NCI-H187 treated with DMSO at 0.1 percent for 48 hours (cell line): ENCODE results near the gene SFI1.
"Not testable (repeated sequence)": the region's sequence is repeated elsewhere in the genome, so short reads cannot be mapped to it uniquely, and the experiment has no call there.

ENCODE experiments used
- DNase-seq: peaks from one replicate; lab custom pipeline; 2025; lab: John Stamatoyannopoulos, UW

SFI1 gene

GRCh38 chr22:31544481-31545480 lies 48.4 kb downstream of the SFI1 start:
- no peak for DNase-seq

- DNase-seq, result no peak
Measured at GRCh38 chr22:31550871-31551370, 54.6 kb downstream of the SFI1 start.

GRCh38 chr22:31556627-31557203 lies 60.4 kb downstream of the SFI1 start:
- DNase-seq, result no peak

GRCh38 chr22:31558546-31558945 lies 62.2 kb downstream of the SFI1 start:
- not testable (repeated sequence) for DNase-seq

GRCh38 chr22:31561238-31561887 lies 65.0 kb downstream of the SFI1 start:
- DNase-seq, result peak; percentile 10

- DNase-seq, result no peak
Measured at GRCh38 chr22:31561970-31562369, 65.6 kb downstream of the SFI1 start.

GRCh38 chr22:31566484-31566883 lies 70.1 kb downstream of the SFI1 start:
- no peak for DNase-seq

- no peak for DNase-seq
Measured at GRCh38 chr22:31567196-31567595, 70.9 kb downstream of the SFI1 start.

- no peak for DNase-seq
Measured at GRCh38 chr22:31567702-31568101, 71.4 kb downstream of the SFI1 start.

- DNase-seq, result no peak
Measured at GRCh38 chr22:31569126-31569525, 72.8 kb downstream of the SFI1 start.

- no peak for DNase-seq
Measured at GRCh38 chr22:31572939-31573338, 76.6 kb downstream of the SFI1 start.

- DNase-seq, result no peak
Measured at GRCh38 chr22:31574055-31574670, 77.8 kb downstream of the SFI1 start.

GRCh38 chr22:31575190-31575589 lies 78.9 kb downstream of the SFI1 start:
- no peak for DNase-seq

- no peak for DNase-seq
Measured at GRCh38 chr22:31577711-31578110, 81.4 kb downstream of the SFI1 start.

GRCh38 chr22:31578171-31578570 lies 81.8 kb downstream of the SFI1 start:
- DNase-seq, result no peak

- no peak for DNase-seq
Measured at GRCh38 chr22:31579835-31580242, 83.5 kb downstream of the SFI1 start.

- DNase-seq, result no peak
Measured at GRCh38 chr22:31583861-31584485, 87.6 kb downstream of the SFI1 start.

- no peak for DNase-seq
Measured at GRCh38 chr22:31584804-31585160, 88.4 kb downstream of the SFI1 start.

- no peak for DNase-seq
Measured at GRCh38 chr22:31585161-31585859, 89.0 kb downstream of the SFI1 start.

GRCh38 chr22:31586137-31586920 lies 90.0 kb downstream of the SFI1 start:
- DNase-seq, result no peak
